ENCODE measurements around the gene ASH1L. TPM values are rescaled to one million over a fixed set of nuclear protein-coding genes. Genes with fewer than 3 reads are reported as not detected.

The ASH1L gene
- total and polyA plus RNA-seq, 9 of the 15 experiments (the other 6 are each of a cell fraction or from before 2014, with no cell fraction given), result 2.0 to 23.3 (median 14.6) TPM

DNA sequence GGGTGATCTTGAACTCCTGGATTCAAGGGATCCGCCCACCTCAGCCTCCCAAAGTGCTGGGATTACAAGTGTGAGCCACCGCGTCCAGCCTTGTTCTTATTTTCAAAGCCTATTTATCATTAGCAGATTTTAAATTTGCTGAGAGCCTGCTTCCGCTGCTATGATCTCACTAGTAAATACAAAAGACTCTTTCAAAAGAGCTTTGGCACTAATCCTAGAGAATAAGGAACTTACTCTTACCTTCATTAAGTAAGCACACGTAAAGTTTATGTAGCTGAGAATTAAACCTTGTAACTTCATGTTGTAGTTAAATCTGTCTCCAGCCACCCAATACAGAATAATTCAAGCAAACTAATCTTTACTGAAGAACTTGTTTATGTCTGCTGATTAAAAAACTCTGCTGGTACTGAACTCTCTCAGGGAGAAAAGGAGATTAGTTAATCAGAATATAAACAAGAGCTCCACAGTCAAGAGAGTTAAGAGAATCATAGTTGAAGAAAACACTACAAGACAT, 169.6 kb downstream of the ASH1L start:
- DNase-seq (ENCODE audit: extremely low read depth in 1 of 4, low spot score in 3 of 4) (no peak), ATAC-seq (no peak), FAIRE-seq (no peak)
- Histone ChIP-seq H3K36me3 (ENCODE audit: control insufficient read depth, insufficient read depth, low read length) (peaks cover 50% of the 10 kb centered on the region), H3K27me3 (ENCODE audit: control insufficient read depth in 2 of 2, insufficient read depth in 2 of 2, low read length in 2 of 2) (no peaks in the 10 kb centered on the region), H3K4me3 (no peak overlapping the region), H2AFZ (ENCODE audit: low read depth, low read length) (no peak overlapping the region), H3K27ac (ENCODE audit: extremely low read depth, low read depth, low read length) (no peak overlapping the region), H3K9me1 (ENCODE audit: control insufficient read depth, insufficient read depth, low read length) (no peaks in the 10 kb centered on the region), H3K9me3 (replicated peaks; ENCODE audit: control insufficient read depth, insufficient read depth, low read depth, low read length) (no peaks in the 10 kb centered on the region), H3K79me2 (ENCODE audit: control insufficient read depth, insufficient read depth, low read length) (no peaks in the 10 kb centered on the region), H3K9ac (ENCODE audit: insufficient read depth in 1 of 2, low read depth in 2 of 2, low read length in 2 of 2) (no peak overlapping the region), H3K4me1 (replicated peaks in 1 of 2; ENCODE audit: control insufficient read depth in 2 of 2, insufficient read depth in 2 of 2, low read length in 2 of 2) (peaks cover 0 to 12% of the 10 kb centered on the region in 2 experiments; a peak in 2 of 5 replicates), H3K4me2 (ENCODE audit: insufficient read depth, low read length) (no peak overlapping the region), H4K20me1 (replicated peaks; ENCODE audit: control insufficient read depth, insufficient read depth, low read length) (no peaks in the 10 kb centered on the region)
- 96% methylated on average over 4 of the region's 5 CpGs for WGBS (ENCODE audit: insufficient coverage, low coverage, missing lambda C conversion rate)
- TF ChIP-seq EP300 (IDR thresholded peaks at IDR 0.05; ENCODE audit: low read length) (no peak), CHD4 (IDR thresholded peaks at IDR 0.05; ENCODE audit: insufficient read depth, insufficient replicate concordance, low read depth, low read length, poor library complexity, severe bottlenecking) (no peak)
- ChIA-PET POLR2A (no interaction called here), CTCF (ENCODE audit: low intra/inter-chr PET ratio) (no interaction called here)
- intact Hi-C loops (cut with micrococcal nuclease), result no loop called here
- no TSS peak for BruUV-seq (replicated peaks)
- in situ Hi-C loops (cut with MboI), result no loop called here

DNA sequence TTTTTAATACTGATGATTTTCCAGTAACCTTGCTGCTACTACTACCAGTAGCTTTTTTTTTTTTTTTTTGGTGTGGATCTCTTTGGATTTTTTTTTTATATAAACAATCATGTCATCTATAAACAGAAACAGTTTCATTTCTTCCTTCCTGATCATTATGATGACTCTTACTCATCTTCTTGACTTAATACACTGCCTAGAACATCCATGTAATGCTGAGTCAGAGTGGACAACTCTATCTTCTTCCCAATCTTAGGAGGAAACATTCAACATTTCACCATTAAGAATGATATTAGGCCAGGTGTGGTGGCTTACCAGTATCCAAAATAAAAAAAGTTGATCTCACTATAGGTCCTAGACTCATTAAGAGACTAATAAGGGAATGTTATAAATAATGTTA, 172.8 kb downstream of the ASH1L start:
- POLR2A ChIA-PET, result no interaction called here
- peak in 2 of 4 experiments; percentile 31 to 37 for DNase-seq (ENCODE audit: extremely low read depth in 1 of 4, low spot score in 3 of 4)
- intact Hi-C loops (cut with micrococcal nuclease), result no loop called here
- Histone ChIP-seq H3K9me1 (ENCODE audit: control insufficient read depth, insufficient read depth, low read length) (no peaks in the 10 kb centered on the region), H2AFZ (ENCODE audit: low read depth, low read length) (no peak overlapping the region), H3K9me3 (replicated peaks; ENCODE audit: control insufficient read depth, insufficient read depth, low read depth, low read length) (no peaks in the 10 kb centered on the region), H3K27ac (ENCODE audit: extremely low read depth, low read depth, low read length) (no peak overlapping the region), H3K27me3 (ENCODE audit: control insufficient read depth in 2 of 2, insufficient read depth in 2 of 2, low read length in 2 of 2) (no peaks in the 10 kb centered on the region), H3K4me3 (no peak overlapping the region), H4K20me1 (replicated peaks; ENCODE audit: control insufficient read depth, insufficient read depth, low read length) (no peaks in the 10 kb centered on the region), H3K4me1 (replicated peaks in 1 of 2; ENCODE audit: control insufficient read depth in 2 of 2, insufficient read depth in 2 of 2, low read length in 2 of 2) (no peaks in the 10 kb centered on the region), H3K4me2 (ENCODE audit: insufficient read depth, low read length) (no peak overlapping the region), H3K79me2 (ENCODE audit: control insufficient read depth, insufficient read depth, low read length) (no peaks in the 10 kb centered on the region), H3K36me3 (ENCODE audit: control insufficient read depth, insufficient read depth, low read length) (peaks cover 52% of the 10 kb centered on the region), H3K9ac (ENCODE audit: insufficient read depth in 1 of 2, low read depth in 2 of 2, low read length in 2 of 2) (no peak overlapping the region)
- BruUV-seq (replicated peaks), result no TSS peak
- FAIRE-seq, result no peak
- CTCF ChIA-PET (ENCODE audit: low intra/inter-chr PET ratio), result no interaction called here
- ATAC-seq, result no peak
- TF ChIP-seq ZNF316 (IDR thresholded peaks at IDR 0.05), result peak; percentile 62; the same call in 1 of the 2 replicates
- TF ChIP-seq NFE2 (IDR thresholded peaks at IDR 0.05; ENCODE audit: low read depth), result peak; percentile 50
- TF ChIP-seq CBX8 (IDR thresholded peaks at IDR 0.05; ENCODE audit: borderline replicate concordance, extremely low read depth, low read depth, low read length, poor library complexity, severe bottlenecking), result no peak
- peak; percentile 27; the same call in 1 of the 2 replicates for TF ChIP-seq MAFF (IDR thresholded peaks at IDR 0.05; ENCODE audit: low read length)
- peak; percentile 50; the same call in 1 of the 2 replicates for TF ChIP-seq MAFG (tag; conservative IDR thresholded peaks at IDR 0.05)
- TF ChIP-seq, protein P1, sequence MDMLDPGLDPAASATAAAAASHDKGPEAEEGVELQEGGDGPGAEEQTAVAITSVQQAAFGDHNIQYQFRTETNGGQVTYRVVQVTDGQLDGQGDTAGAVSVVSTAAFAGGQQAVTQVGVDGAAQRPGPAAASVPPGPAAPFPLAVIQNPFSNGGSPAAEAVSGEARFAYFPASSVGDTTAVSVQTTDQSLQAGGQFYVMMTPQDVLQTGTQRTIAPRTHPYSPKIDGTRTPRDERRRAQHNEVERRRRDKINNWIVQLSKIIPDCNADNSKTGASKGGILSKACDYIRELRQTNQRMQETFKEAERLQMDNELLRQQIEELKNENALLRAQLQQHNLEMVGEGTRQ (CRISPR knock-in tag; IDR thresholded peaks at IDR 0.05), result no peak
- peak; percentile 33; the same call in 1 of the 2 replicates for TF ChIP-seq MAFK (IDR thresholded peaks at IDR 0.05; ENCODE audit: low read length)
- TF ChIP-seq C11orf30 (IDR thresholded peaks at IDR 0.05; ENCODE audit: low read depth), result peak; percentile 47; the same call in 1 of the 2 replicates
- in situ Hi-C loops (cut with MboI), result no loop called here
